NB4 (cell line): ENCODE results near the gene SLC6A19.

Experiments used
- CTCF ChIP-seq: IDR thresholded peaks from one replicate; pipeline ENCODE4 v1.5.1; 2012; ENCODE audit warnings: low read depth, low read length
- MYC ChIP-seq: IDR thresholded peaks from 2 replicates; pipeline ENCODE4 v1.6.1; 2011; ENCODE audit warnings: low read depth, low read length
- POLR2A ChIP-seq: IDR thresholded peaks from 2 replicates; pipeline ENCODE4 v1.6.1; 2011; ENCODE audit warnings: mild to moderate bottlenecking; ENCODE audit not compliant: insufficient read length; ENCODE audit errors: extremely low read depth
- TF ChIP-seq, protein P1 (sequence below): IDR thresholded peaks from 2 replicates; pipeline ENCODE4 v1.6.1; 2011; ENCODE audit warnings: low read depth, low read length

GRCh38 chr5:1256776-1257175, 55.4 kb downstream of the SLC6A19 start:
- TF ChIP-seq CTCF (no peak), MYC (no peak), POLR2A (no peak)
- TF ChIP-seq, protein P1, sequence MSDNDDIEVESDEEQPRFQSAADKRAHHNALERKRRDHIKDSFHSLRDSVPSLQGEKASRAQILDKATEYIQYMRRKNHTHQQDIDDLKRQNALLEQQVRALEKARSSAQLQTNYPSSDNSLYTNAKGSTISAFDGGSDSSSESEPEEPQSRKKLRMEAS = no peak
